ENCODE results near the gene PGAM1.
"Not testable (repeated sequence)": the region's sequence is repeated elsewhere in the genome, so short reads cannot be mapped to it uniquely, and the experiment has no call there.

The PGAM1 gene

GRCh38 chr10:97407952-97408248 is 18.1 kb upstream of the PGAM1 start:
- DNase-seq (ENCODE audit: low read depth) = no peak

- no peak for DNase-seq (ENCODE audit: low read depth)
These were observed 17.4 kb upstream of the PGAM1 start for GRCh38 chr10:97408496-97408992.

GRCh38 chr10:97411406-97411805 is 14.6 kb upstream of the PGAM1 start:
- DNase-seq (ENCODE audit: low read depth) = no peak

- no peak for DNase-seq (ENCODE audit: low read depth)
These were observed 13.1 kb upstream of the PGAM1 start for GRCh38 chr10:97412891-97413304.

- DNase-seq (ENCODE audit: low read depth) = no peak
These were observed 9.4 kb upstream of the PGAM1 start for GRCh38 chr10:97416565-97416964.

GRCh38 chr10:97423757-97424098 is 2.3 kb upstream of the PGAM1 start:
- not testable (repeated sequence) for DNase-seq (ENCODE audit: low read depth)

- no peak for DNase-seq (ENCODE audit: low read depth)
These were observed 982 bp downstream of the PGAM1 start for GRCh38 chr10:97426776-97427570.

- DNase-seq (ENCODE audit: low read depth) = no peak
These were observed 1.7 kb downstream of the PGAM1 start for GRCh38 chr10:97427571-97428179.

- peak; percentile 30 for DNase-seq (ENCODE audit: low read depth)
These were observed 2.6 kb downstream of the PGAM1 start for GRCh38 chr10:97428572-97428981.

- DNase-seq (ENCODE audit: low read depth) = no peak
These were observed 8.1 kb downstream of the PGAM1 start for GRCh38 chr10:97434055-97434454.

- no peak for DNase-seq (ENCODE audit: low read depth)
These were observed 8.6 kb downstream of the PGAM1 start for GRCh38 chr10:97434557-97434956.

- DNase-seq (ENCODE audit: low read depth) = no peak
These were observed 9.2 kb downstream of the PGAM1 start for GRCh38 chr10:97435211-97435610.

GRCh38 chr10:97442277-97442676 is 16.3 kb downstream of the PGAM1 start:
- no peak for DNase-seq (ENCODE audit: low read depth)

- DNase-seq (ENCODE audit: low read depth) = no peak
These were observed 18.2 kb downstream of the PGAM1 start for GRCh38 chr10:97444212-97444611.

GRCh38 chr10:97445357-97445721 is 19.3 kb downstream of the PGAM1 start:
- DNase-seq (ENCODE audit: low read depth) = no peak

GRCh38 chr10:97445722-97446639 is 20.0 kb downstream of the PGAM1 start, which contains the start of the genes EXOSC1 and ZDHHC16:
EXOSC1 (minus strand) TSS chr10:97446006; CDS start chr10:97445985, 21 bp downstream.
ZDHHC16 (plus strand) TSS chr10:97446175; CDS start chr10:97451676, 5,501 bp downstream.
- peak; percentile 91 for DNase-seq (ENCODE audit: low read depth)

GRCh38 chr10:97450828-97451227 is 24.8 kb downstream of the PGAM1 start:
- no peak for DNase-seq (ENCODE audit: low read depth)

GRCh38 chr10:97451605-97452004 is 25.6 kb downstream of the PGAM1 start:
- DNase-seq (ENCODE audit: low read depth) = no peak

- no peak for DNase-seq (ENCODE audit: low read depth)
These were observed 26.4 kb downstream of the PGAM1 start for GRCh38 chr10:97452352-97452751.

GRCh38 chr10:97454330-97455036 is 28.5 kb downstream of the PGAM1 start:
- no peak for DNase-seq (ENCODE audit: low read depth)

- DNase-seq (ENCODE audit: low read depth) = no peak
These were observed 30.2 kb downstream of the PGAM1 start for GRCh38 chr10:97456034-97456685.
